RWPE1 (cell line): Measurements from ENCODE around the gene TBC1D19.
"Not testable (repeated sequence)": the region's sequence is repeated elsewhere in the genome, so short reads cannot be mapped to it uniquely, and the experiment has no call there.

Source experiments
- CTCF ChIA-PET: fragments of 350-600 bp; sonication (Branson Sonifier 250); formaldehyde crosslinking; extraction: SDS; loops from one replicate; lab custom pipeline; 2021; lab: Yijun Ruan, JAX
- POLR2A ChIA-PET: fragments of 400-600 bp; formaldehyde crosslinking; extraction: SDS; loops from one replicate; lab custom pipeline; 2020; ENCODE audit warnings: antibody characterized with exemption; ENCODE audit not compliant: low non-redundant PET; lab: Yijun Ruan, JAX
- DNase-seq: peaks from one replicate; pipeline ENCODE4 v3.0.0; 2012; ENCODE audit warnings: low spot score
- H3K27ac ChIP-seq: fragments of 450-650 bp; 2 replicates; pipeline ENCODE4 v1.5.1; 2017
- CTCF ChIP-seq: fragments of 450-650 bp; conservative IDR thresholded peaks from 2 replicates; pipeline ENCODE4 v1.5.1; 2017; ENCODE audit warnings: low read depth, mild to moderate bottlenecking

Gene TBC1D19

GRCh38 chr4:26579169-26579568, 4.7 kb upstream of the TBC1D19 start:
- DNase-seq: no peak
- ChIA-PET POLR2A (no interaction called here), CTCF (interaction anchor here (0.6 kb wide), 1 partner anchor 632 kb away, joined by 3 read pairs; no protein-coding TSS in a partner anchor)
- H3K27ac ChIP-seq: no peak overlapping the region
- no peak for TF ChIP-seq CTCF

- POLR2A ChIA-PET, CTCF ChIA-PET, H3K27ac ChIP-seq, DNase-seq: not testable (repeated sequence)
Observed at GRCh38 chr4:26581341-26581740, 2.5 kb upstream of the TBC1D19 start.

DNA sequence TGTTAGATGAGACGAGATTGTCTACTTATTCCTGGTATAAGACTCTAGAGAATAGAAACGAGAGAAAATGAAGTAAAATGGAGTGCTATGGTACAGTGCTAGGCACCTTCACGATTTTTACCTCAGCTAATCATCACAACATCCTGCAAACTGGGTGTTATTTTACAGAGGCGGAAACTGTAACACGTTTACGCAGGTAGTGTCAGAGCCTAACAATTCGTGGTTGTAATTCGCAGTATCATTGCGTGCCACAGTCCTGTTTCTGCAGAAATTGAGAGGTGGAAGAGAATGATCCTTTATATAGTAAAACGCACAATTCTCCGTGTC, 383 bp upstream of the TBC1D19 start:
- peak overlapping the region; percentile 85 for H3K27ac ChIP-seq
- ChIA-PET POLR2A (interaction anchor here (0.9 kb wide), 1 partner anchor 27 kb away, joined by 9 read pairs; no protein-coding TSS in a partner anchor), CTCF (interaction anchor here (0.7 kb wide), 1 partner anchor 14 kb away, joined by 3 read pairs; no protein-coding TSS in a partner anchor)
- TF ChIP-seq CTCF: no peak
- peak; percentile 14 for DNase-seq

DNA sequence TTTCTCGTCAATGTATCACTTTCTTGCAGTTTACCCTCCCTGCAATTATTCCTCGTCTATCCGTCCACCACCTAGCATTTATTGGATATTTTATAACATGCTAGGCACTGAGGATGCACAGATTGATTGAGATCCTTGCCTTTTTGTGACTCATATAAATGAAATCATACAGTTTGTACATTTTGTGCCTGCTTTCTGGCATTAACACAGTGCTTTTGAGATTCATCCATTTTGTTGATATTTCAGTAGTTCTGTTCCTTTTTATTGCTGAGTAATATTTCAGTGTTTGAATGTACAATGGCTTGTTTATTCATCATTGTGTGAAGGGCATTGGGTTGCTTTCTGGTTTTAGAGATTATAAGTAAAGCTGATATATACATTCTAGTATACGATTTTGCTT, 841 bp downstream of the TBC1D19 start:
- no peak for TF ChIP-seq CTCF
- no peak for DNase-seq
- CTCF ChIA-PET: no interaction called here
- no peak overlapping the region; the same call in 1 of the 2 replicates for H3K27ac ChIP-seq
- POLR2A ChIA-PET: no interaction called here

DNA sequence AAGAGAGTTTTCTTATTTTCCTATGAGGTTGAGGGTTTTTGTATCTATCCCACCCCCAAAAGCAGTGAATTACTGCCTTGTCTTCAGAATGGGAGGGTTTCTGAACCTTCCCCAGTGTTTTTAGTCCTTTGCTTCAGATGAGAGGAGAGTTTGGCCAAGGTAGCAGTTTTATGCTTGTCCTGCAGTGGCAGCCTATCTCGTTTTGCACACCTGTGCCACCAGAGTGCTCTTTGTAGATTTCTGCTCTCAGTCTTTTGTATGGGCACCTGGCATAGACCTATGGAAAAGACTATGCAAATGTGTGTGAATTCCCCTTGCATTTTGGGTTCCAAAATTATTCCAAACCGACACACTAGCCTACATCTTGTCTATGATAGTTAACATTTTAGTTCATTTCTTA, 5.8 kb downstream of the TBC1D19 start:
- DNase-seq: no peak
- POLR2A ChIA-PET: no interaction called here

DNA sequence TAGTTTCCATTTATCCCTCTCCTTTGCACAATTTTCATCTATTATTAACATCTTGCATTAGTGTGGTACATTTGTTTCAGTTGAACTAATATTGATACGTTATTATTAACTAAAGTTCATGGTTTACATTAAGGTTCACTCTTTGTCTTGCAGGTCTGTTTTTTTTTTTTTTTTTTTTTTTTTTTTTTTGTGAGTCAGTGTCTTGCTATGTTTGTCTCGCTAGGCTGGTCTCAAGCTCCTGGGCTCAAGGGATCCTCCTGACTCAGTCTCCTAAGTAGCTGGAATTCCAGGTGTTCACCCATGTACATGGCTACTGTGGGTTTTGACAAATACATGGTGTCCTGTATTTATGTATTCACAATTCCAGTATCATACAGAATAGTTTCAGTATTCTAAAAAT, 6.8 kb downstream of the TBC1D19 start:
- DNase-seq: peak; percentile 5
- POLR2A ChIA-PET: no interaction called here
- CTCF ChIA-PET: no interaction called here
- no peak for TF ChIP-seq CTCF
- no peak overlapping the region for H3K27ac ChIP-seq

More for the DNA sequence above, 5.8 kb downstream of the TBC1D19 start:
- TF ChIP-seq CTCF: no peak
- H3K27ac ChIP-seq: no peak overlapping the region
- CTCF ChIA-PET: no interaction called here

- CTCF ChIA-PET, DNase-seq, H3K27ac ChIP-seq, POLR2A ChIA-PET: not testable (repeated sequence)
Observed at GRCh38 chr4:26593557-26593956, 9.7 kb downstream of the TBC1D19 start.

GRCh38 chr4:26594371-26594770, 10.5 kb downstream of the TBC1D19 start:
- CTCF ChIA-PET: interaction anchor here (0.7 kb wide), 1 partner anchor 168 kb away, joined by 4 read pairs; no protein-coding TSS in a partner anchor
- POLR2A ChIA-PET: no interaction called here
- H3K27ac ChIP-seq: no peak overlapping the region
- no peak for DNase-seq
- TF ChIP-seq CTCF: no peak
